ENCODE results near the gene COL17A1.

Gene COL17A1

DNA sequence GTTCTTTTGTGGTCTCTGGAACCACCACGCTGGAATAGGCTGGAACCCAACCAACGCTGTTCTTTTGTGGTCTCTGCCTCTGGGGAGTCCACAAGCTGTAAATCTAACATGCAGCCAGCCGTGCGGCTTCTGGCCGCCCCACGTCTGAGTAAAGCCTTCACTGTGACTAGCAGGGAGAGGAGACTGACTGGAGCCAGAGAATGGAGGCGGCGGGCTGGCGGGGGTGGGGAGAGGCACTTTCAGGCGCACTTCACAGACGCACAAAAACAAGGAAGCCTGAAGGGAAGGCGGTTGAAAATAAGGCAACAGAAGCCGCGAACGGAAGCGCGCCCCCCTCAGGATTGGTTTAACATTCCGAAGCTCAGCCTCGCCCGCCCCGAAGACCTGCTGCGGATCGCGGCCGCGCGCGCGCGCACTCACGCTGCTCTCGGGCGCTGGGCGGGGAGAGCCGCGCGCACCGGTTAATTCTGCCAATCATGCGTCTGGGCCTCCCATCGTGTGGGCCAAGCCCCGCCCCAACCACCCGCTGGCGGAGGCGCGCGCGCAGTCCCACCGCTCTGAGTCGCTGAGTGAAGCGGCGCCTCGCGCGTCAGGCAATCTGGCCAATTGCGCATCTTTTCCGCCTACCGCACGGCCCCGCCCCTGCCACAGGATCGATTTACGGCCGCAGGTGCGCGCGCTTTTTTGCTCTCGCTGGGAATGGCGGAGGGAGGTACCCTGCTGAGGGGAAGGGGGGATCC lies 36.0 kb upstream of the COL17A1 start, which contains the start of gene SFR1:
SFR1 (plus strand) TSS at position 687 of the 740 bp plus-strand sequence; CDS start at position 700, 13 bp downstream.
- Histone ChIP-seq H3K4me3 (peak within 1 kb of the TSS; percentile 80), H3K27ac (peak within 1 kb of the TSS; percentile 97)
- TF ChIP-seq, protein P1, sequence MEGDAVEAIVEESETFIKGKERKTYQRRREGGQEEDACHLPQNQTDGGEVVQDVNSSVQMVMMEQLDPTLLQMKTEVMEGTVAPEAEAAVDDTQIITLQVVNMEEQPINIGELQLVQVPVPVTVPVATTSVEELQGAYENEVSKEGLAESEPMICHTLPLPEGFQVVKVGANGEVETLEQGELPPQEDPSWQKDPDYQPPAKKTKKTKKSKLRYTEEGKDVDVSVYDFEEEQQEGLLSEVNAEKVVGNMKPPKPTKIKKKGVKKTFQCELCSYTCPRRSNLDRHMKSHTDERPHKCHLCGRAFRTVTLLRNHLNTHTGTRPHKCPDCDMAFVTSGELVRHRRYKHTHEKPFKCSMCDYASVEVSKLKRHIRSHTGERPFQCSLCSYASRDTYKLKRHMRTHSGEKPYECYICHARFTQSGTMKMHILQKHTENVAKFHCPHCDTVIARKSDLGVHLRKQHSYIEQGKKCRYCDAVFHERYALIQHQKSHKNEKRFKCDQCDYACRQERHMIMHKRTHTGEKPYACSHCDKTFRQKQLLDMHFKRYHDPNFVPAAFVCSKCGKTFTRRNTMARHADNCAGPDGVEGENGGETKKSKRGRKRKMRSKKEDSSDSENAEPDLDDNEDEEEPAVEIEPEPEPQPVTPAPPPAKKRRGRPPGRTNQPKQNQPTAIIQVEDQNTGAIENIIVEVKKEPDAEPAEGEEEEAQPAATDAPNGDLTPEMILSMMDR (IDR thresholded peaks at IDR 0.05): peak; percentile 39
- DNase-seq (ENCODE audit: low spot score): peak; percentile 99

DNA sequence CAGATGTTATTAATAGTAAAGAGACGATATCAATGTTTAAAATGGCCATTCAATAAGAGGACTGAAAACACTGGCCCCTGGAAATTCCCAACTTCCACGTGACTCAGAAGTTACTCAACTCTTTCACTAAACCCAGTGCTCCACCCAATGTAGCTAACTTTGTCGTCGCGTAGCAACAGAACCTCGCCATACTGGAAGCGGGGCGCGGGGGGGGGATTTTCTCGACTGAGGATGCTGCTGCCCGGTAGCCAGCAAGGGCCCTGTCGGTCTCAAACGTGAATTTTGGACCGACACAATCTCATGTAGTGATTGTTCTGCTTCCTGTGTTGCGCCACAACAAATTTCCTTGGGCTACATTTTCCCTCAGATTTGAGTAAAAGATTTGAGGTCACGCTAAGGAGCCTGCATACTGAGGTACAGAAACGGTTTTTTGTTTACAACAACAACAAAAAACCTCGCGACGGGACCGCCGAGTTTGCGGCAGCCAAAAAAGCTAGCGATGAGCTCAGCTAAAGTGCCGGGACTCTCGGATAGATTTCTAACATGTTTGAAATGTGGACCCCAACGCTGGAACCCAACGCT lies 35.3 kb upstream of the COL17A1 start:
- DNase-seq (ENCODE audit: low spot score): peak; percentile 97

DNA sequence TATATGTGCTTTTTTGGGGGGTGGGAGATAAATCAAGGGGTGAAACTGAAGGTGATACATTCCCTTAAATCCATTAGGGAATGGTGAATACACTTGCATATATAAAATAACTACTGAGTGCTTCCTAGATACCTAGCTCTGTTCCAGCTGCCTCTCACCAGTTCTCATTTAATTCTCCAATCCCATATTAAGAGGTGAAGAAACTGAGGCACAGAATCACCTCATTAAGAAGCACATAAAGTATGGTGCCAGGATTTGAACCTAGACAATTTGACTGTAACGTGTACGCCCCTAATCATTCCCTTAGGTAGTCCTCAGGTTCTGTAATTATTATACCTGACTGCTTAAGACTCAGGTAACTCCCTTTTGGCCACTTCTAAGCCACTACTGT lies 34.8 kb upstream of the COL17A1 start:
- Histone ChIP-seq H3K27ac (peak overlapping the region; percentile 97), H3K4me3 (peak overlapping the region; percentile 80)
- TF ChIP-seq, protein P1 (IDR thresholded peaks at IDR 0.05): no peak
- no peak for DNase-seq (ENCODE audit: low spot score)

More for the DNA sequence above, 35.3 kb upstream of the COL17A1 start:
- Histone ChIP-seq H3K27ac (peak overlapping the region; percentile 97), H3K4me3 (peak overlapping the region; percentile 80)
- TF ChIP-seq, protein P1 (IDR thresholded peaks at IDR 0.05): no peak

DNA sequence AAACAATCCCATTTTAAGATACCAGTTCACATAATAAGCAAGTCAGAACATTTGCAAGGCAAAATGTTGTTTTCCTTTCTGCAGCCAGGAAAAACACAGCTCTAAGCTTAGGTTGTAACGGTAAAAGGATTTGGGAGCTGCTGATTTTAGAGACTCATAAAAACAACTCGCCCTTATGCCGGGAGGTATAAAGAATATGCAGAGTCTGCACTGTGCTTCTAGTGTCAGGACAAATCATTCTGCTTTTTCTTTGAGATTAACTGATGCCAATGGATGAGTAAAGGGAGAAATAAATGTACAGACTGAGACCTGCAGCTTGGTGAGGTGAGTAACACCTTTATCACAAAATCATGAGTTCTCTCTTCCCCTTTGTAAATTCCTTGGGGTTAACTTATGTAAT lies 34.3 kb upstream of the COL17A1 start:
- H3K27ac ChIP-seq: peak overlapping the region; percentile 97
- DNase-seq (ENCODE audit: low spot score): no peak
- no peak overlapping the region for H3K4me3 ChIP-seq
- TF ChIP-seq, protein P1 (IDR thresholded peaks at IDR 0.05): no peak

DNA sequence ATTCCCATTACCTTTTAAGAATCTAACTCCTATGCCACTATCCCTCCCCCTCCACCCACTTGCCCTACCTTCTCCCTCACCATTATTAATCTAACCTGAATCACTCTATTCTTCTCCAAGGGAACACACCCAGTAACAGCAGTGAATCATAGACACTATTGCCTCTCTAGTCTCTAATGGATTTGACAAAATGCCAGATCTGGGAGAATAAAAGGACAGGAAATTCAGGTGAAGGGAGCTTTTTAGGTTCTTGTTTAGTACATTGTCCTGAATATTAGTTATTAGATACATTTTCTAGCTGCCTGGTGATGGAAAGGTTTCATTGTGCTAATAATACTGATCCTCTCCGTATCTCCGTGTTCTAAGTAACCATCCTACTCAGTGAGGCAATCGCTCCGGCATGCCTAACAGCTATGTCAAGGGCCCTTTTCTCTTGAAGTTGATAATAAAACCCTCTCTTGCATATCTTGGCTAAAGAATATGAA lies 32.2 kb upstream of the COL17A1 start:
- no peak for DNase-seq (ENCODE audit: low spot score)
- no peak overlapping the region for H3K27ac ChIP-seq
- H3K4me3 ChIP-seq: no peak overlapping the region

DNA sequence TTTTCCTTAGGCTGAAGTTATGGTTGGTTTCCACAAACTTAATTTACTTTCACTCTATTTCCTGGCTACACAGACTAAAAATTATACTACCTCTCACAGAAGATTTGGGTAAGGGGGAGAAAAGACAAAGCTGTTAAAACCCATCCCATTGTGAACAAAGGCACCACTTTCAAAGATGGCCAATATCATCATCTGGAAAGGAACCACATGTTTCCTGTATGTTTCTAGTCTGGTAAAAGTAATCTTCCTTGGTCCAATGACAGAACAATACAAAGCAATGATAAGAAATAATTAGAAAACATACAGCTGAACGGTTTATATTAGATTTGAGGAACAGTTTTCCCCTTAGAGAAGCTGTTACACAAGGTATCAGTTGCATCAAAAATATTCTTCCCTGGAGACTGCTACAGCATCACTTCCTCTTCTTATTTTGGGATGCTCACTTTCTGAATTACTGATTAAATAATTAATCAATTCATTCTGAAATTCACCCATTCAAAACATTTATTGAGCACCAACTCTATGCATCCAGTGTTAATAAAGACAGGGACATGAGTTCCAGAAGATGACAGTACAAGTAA lies 27.8 kb upstream of the COL17A1 start:
- no peak overlapping the region for H3K4me3 ChIP-seq
- TF ChIP-seq, protein P1 (IDR thresholded peaks at IDR 0.05): no peak
- no peak overlapping the region for H3K27ac ChIP-seq
- no peak for DNase-seq (ENCODE audit: low spot score)

More for the DNA sequence above, 32.2 kb upstream of the COL17A1 start:
- TF ChIP-seq, protein P1 (IDR thresholded peaks at IDR 0.05): no peak
